D721Med (cell line): ENCODE results near the gene HCST.

Experiments used
- DNase-seq: peaks from one replicate; pipeline ENCODE4 v3.0.0; 2011; ENCODE audit warnings: low spot score; ENCODE audit not compliant: insufficient read length
- FAIRE-seq: peaks from 2 replicates; lab custom pipeline; 2011; peaks lifted over from hg19 to GRCh38; lab: Jason Lieb, UNC
- TF ChIP-seq, protein P1 (sequence below): IDR thresholded peaks from 2 replicates; pipeline ENCODE4 v1.5.1; 2012; ENCODE audit warnings: mild to moderate bottlenecking, control low read depth; ENCODE audit not compliant: insufficient read depth; ENCODE audit errors: missing control alignments

The HCST gene

DNA sequence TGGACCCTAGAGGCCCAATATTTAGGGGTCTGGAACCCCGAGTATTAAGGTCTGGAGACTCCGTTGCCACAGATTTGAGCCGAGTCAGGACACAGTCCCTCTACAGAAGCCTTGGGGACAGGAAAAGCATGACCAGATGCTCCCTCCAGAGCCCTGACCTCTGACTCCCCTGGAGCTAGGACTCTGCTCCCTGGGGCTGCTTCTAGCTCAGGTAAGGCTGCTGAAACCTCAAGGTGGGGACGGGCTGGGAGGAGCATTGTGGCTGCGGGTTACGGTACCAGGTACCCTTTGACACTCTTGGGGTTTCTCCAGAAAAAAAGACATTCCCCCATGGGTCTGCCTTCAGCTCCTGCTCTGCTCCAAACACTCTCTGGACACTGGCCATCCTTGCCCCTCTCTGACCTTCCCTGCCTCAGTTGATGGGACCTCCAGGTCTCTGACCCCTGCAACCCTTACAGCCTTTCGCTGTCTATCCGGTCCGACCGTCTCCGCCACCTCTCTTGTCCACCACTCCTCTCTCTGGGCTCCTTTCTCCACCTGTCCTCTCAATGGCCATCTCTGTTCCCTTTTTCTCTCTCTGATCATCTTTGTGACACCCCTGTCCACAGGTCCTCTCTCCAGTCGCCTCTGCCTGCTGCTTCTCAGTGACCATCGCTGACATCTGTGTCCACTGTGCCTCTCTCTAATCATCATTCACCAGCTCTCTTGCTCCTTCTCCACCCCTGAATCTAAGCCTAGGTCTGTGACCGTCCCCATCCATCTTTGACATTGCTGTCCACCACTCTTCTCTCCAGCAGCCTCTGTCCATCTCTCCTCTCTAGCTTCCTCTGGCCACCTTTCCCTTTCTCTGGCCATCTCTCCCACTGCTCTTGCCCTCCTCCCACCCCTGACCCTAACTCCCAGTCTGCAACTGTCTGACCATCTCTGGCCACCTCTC, 35.3 kb downstream of the HCST start:
- FAIRE-seq, result no peak
- DNase-seq, result no peak
- TF ChIP-seq, protein P1, sequence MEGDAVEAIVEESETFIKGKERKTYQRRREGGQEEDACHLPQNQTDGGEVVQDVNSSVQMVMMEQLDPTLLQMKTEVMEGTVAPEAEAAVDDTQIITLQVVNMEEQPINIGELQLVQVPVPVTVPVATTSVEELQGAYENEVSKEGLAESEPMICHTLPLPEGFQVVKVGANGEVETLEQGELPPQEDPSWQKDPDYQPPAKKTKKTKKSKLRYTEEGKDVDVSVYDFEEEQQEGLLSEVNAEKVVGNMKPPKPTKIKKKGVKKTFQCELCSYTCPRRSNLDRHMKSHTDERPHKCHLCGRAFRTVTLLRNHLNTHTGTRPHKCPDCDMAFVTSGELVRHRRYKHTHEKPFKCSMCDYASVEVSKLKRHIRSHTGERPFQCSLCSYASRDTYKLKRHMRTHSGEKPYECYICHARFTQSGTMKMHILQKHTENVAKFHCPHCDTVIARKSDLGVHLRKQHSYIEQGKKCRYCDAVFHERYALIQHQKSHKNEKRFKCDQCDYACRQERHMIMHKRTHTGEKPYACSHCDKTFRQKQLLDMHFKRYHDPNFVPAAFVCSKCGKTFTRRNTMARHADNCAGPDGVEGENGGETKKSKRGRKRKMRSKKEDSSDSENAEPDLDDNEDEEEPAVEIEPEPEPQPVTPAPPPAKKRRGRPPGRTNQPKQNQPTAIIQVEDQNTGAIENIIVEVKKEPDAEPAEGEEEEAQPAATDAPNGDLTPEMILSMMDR, result no peak

DNA sequence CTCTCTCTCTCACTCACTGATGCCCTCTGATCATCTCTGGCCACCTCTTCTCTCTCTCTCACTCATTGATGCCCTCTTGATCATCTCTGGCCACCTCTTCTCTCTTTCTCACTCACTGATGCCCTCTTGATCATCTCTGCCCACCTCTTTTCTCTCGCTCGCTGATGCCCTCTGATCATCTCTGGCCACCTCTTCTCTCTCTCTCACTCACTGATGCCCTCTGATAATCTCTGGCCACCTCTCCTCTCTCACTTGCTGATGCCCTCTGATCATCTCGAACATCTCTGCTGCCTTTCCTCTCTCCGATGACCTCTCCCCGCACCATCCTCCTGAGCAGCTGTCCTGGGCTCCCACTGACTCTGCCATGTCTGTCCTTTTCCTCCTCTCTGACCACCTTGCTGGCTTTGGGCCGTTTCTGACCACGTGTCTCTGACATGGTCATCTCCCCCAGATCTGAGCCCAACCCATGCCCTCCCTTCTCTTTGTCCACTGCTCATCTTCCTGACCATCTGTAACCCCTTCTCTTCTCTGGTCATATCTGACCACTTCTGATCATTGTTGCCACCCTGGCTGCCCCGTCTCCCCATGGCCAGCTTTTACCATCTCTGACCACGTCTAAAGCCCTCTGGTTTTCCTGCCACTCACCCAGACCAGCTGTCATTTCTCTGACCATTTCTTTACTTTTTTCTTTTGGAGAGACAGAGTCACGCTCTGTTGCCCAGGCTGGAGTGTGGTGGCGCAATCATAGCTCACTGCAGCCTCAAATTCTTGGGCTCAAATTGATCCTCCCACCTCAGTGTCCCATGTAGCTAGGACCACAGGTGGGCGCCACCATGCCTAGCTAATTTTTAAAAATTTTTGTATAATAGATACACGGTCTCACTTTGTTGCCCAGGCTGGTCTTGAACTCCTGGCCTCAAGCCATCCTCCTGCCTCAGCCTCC, 36.2 kb downstream of the HCST start:
- no peak for DNase-seq

DNA sequence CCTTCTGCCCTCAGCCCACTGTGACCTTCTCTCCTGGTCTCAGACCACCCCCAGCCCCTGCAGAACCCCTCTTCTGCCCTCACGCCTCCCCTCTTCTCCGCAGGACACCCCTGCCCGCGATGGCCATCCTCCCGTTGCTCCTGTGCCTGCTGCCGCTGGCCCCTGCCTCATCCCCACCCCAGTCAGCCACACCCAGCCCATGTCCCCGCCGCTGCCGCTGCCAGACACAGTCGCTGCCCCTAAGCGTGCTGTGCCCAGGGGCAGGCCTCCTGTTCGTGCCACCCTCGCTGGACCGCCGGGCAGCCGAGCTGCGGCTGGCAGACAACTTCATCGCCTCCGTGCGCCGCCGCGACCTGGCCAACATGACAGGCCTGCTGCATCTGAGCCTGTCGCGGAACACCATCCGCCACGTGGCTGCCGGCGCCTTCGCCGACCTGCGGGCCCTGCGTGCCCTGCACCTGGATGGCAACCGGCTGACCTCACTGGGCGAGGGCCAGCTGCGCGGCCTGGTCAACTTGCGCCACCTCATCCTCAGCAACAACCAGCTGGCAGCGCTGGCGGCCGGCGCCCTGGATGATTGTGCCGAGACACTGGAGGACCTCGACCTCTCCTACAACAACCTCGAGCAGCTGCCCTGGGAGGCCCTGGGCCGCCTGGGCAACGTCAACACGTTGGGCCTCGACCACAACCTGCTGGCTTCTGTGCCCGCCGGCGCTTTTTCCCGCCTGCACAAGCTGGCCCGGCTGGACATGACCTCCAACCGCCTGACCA, 37.2 kb downstream of the HCST start:
- FAIRE-seq (no peak), DNase-seq (no peak)

More for the DNA sequence above, 36.2 kb downstream of the HCST start:
- TF ChIP-seq, protein P1, result no peak
- no peak for FAIRE-seq

DNA sequence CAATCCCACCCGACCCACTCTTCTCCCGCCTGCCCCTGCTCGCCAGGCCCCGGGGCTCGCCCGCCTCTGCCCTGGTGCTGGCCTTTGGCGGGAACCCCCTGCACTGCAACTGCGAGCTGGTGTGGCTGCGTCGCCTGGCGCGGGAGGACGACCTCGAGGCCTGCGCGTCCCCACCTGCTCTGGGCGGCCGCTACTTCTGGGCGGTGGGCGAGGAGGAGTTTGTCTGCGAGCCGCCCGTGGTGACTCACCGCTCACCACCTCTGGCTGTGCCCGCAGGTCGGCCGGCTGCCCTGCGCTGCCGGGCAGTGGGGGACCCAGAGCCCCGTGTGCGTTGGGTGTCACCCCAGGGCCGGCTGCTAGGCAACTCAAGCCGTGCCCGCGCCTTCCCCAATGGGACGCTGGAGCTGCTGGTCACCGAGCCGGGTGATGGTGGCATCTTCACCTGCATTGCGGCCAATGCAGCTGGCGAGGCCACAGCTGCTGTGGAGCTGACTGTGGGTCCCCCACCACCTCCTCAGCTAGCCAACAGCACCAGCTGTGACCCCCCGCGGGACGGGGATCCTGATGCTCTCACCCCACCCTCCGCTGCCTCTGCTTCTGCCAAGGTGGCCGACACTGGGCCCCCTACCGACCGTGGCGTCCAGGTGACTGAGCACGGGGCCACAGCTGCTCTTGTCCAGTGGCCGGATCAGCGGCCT, 37.9 kb downstream of the HCST start:
- no peak for DNase-seq
- TF ChIP-seq, protein P1, result no peak
- no peak for FAIRE-seq

More for the DNA sequence above, 37.2 kb downstream of the HCST start:
- TF ChIP-seq, protein P1, result no peak

DNA sequence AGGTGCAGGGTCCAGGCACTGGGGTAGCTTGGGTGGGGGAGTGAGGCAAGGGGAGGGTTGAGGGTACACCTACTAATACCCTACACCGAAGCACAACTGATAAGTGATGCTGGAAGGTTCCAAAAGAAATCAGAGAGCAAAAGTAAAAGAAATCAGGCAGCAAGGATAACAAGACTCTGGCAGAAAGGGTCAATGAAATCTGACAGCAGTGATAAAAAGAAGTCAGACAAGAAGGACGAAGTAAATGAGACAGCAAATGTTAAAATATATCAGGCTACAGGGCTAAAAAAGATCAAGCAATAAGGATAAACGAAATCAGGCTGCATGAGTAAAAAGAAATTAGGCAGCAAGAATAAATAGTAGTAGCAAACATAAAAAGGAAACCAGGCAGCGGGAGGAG, 38.5 kb downstream of the HCST start:
- TF ChIP-seq, protein P1, result no peak
- FAIRE-seq (no peak), DNase-seq (no peak)

DNA sequence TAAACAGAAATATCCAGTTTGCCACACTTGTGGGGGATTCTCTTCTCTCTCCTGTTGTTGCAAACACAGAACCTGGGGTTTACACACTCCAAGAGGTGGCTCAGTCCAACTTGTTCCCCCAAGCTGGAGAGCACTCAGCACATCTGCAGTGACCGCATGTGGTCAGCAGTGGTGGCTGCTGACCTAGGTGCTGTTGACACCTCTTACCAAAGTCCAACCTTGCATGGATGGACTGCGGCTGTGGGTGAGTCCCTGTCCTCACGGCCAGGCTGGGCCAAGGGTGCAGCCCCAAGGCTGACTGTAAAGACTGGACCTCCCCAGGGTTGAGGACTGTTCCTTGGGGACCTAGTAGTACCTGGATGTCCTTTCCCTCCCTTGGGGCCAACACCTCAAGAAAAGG, 39.9 kb downstream of the HCST start:
- no peak for DNase-seq
- TF ChIP-seq, protein P1, result no peak
- no peak for FAIRE-seq
